GM18867 (cell line): ENCODE measurements around the gene ATG2B.

Experiments used
- ATAC-seq: cut with Tn5 transposase; IDR thresholded peaks from one replicate; pipeline ENCODE4 v1.9.1; 2021; ENCODE audit warnings: mild to moderate bottlenecking, moderate library complexity; ENCODE audit not compliant: unreplicated experiment

Gene ATG2B

DNA sequence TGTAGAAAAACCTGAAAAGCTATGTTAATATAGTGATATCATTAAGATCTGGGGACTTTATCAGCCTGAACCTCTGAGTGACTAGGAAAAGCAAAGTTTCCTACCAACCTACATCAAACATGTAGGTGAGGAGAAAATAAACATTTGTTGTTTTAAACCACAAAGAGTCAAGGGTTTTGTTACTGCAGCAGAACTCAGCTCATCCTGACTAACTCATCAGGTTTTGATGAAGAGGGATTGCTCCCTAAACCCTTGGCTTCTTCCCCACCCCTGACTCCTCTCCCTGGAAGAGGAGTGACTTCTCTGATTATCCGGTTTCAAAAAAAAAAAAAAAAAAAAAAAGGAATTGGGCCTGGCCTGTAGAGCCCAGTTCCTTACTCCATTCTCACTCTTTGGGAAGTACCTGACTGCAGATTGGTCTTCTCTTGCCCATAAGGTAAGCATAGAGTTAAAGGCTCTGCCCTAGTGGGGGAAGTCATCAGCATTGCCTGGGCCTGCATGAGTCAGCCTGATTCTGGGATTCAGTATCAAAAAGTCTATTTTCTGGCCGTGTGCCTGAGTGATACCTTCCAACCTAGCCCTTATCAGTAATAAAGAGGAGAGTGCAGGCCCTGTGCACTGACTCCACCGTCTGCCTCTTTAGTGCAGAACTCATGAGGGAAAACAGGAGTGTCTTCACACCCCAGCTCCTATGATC is 90.2 kb downstream of the ATG2B start:
- no peak for ATAC-seq

DNA sequence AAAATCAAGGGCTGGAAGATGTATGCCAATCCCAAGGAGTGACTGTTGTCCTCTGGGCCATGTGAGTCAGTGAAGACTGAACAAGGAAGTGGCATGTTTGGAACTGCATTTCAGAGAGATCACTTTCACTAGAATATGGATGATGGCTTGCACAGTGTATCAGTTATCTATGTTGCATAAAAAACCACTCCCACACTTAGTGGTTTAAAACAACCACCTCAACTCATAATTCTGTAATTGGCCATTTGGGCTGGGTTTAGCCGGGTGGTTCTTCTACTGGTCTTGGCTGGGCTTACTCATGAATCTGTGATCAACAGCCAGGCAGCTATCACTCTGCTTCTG is 91.7 kb downstream of the ATG2B start:
- ATAC-seq: no peak

GRCh38 chr14:96270565-96271420 is 92.3 kb downstream of the ATG2B start:
- no peak for ATAC-seq

GRCh38 chr14:96269359-96269710 is 93.8 kb downstream of the ATG2B start:
- ATAC-seq: no peak

- ATAC-seq: no peak
Measured at GRCh38 chr14:96268431-96269358, 94.4 kb downstream of the ATG2B start.

DNA sequence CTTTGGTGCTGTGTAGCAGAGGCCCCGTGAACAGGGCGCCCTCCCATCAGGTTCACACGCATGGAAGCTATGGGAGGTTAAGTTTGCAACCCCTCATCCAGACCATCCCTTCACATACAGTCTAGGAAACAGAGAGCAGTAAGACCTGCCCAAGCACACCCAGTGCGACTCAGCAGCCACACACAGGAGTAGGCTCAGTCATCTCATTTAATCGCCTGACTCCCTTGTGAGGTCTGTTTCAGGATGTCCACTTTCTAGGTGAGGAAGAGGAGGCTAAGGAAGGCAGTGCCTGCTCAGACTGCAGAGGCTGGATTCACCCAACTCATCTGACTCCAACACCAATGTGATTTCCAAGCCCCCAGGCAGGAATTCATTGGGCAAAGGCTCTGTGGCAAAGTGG is 95.2 kb downstream of the ATG2B start:
- ATAC-seq: no peak

GRCh38 chr14:96267336-96267735 is 95.8 kb downstream of the ATG2B start:
- no peak for ATAC-seq

GRCh38 chr14:96265383-96266095 is 97.6 kb downstream of the ATG2B start:
- ATAC-seq: no peak

DNA sequence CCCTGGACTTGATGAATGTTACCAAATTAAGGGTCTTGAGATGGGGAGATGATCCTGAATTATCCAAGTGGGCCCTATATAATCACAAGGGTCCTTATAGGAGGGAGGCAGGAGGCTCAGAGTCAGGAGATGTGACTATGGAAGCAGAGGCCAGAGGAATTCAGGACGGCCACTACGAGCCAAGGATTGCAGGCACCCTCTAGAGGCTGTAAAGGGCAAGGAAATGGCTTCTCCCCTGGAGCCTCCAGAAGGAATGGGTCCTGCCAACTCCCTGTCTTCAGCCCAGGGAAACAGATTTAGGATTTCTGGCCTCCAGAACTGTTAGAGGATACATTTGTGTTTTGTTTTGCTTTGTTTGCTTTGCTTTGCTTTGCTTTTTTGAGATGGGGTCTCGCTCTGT is 98.3 kb downstream of the ATG2B start:
- ATAC-seq: no peak

DNA sequence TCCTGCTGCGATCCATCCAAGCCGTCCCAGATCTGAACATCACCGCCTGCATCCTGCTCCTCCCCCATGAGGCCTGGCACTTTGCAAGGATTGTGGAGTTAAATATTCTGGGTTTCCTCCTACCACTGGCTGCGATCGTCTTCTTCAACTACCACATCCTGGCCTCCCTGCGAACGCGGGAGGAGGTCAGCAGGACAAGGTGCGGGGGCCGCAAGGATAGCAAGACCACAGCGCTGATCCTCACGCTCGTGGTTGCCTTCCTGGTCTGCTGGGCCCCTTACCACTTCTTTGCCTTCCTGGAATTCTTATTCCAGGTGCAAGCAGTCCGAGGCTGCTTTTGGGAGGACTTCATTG is 99.0 kb downstream of the ATG2B start:
- ATAC-seq: no peak

DNA sequence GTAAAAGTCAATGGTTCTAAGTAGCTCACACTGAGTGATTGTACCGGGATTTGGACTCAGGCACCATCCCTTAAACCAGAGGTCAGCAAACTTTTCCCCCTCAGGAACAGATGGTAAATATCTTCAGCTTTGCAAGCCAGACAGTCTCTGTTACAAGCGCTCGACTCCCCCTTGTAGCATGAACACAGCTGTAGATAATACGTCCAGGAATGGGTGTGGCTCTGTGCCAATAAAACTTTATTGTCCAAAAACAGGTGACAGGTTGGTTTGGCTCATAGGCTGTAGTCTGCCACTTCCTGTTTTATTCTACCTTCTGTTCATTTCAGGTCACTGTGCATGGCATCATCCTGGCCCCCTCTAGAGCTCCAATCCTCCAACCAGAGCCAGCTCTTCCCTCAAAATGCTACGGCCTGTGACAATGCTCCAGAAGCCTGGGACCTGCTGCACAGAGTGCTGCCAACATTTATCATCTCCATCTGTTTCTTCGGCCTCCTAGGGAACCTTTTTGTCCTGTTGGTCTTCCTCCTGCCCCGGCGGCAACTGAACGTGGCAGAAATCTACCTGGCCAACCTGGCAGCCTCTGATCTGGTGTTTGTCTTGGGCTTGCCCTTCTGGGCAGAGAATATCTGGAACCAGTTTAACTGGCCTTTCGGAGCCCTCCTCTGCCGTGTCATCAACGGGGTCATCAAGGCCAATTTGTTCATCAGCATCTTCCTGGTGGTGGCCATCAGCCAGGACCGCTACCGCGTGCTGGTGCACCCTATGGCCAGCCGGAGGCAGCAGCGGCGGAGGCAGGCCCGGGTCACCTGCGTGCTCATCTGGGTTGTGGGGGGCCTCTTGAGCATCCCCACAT is 99.6 kb downstream of the ATG2B start:
- no peak for ATAC-seq

DNA sequence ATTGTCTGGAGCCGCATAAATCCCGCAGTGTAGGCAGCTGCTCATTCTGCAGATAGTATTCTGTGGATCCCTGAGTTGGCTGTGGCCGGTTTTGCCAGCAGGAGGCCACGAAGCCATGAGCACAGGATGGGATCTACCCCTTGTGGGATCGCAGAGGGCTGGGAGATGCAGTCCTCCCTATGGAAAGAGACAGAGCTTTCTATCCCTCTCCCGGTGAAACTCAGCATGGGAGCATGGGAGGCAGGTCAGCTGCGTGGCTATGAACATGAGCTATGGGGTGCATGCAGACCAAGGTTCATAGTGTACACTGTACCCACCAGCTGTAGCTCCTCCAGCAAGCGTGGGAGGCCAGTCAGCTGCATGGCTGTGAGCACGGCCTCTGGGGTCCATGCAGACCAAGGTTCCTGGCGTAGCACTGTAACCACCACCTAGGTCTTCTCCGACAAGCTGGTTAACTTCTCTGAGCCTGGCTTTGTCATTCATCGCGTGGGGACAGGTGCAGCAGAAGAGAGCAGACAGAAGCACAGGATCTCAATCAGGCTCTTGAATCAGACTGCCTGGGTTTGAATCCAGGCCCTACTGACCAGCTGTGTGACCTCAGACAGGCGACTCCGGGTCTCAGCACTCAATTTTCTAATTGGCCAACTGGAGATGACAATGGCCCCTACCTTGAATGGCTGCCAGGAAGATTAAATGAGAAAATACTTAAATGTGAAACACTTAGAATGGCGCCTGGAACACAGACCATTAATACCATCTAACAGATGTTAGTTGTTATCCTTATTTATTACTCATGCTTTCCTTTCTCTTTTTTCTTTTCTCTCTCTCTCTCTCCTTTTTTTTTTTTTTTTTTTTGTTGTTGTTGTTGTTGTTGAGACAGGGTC is 101.1 kb downstream of the ATG2B start:
- ATAC-seq: no peak

DNA sequence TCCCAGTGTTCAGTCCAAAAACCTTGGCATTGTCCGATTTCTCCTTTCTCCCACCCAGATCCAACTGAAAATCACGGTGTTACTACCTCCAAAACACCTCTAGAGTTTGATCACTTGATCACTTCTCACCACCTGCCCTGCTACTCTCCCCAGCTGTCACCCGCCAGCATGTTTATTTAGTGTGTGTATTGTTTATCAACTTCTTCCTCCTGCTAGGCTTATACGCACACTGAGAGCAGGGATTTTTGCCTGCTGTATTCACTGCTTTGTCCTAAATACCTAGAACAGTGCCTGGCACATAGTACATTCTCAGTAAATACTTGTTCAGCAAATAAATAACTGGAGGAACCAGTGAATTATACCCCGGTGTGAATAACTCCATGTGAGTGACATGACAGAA is 102.1 kb downstream of the ATG2B start:
- ATAC-seq: no peak

- ATAC-seq: no peak
Measured at GRCh38 chr14:96260341-96260821, 102.8 kb downstream of the ATG2B start.

DNA sequence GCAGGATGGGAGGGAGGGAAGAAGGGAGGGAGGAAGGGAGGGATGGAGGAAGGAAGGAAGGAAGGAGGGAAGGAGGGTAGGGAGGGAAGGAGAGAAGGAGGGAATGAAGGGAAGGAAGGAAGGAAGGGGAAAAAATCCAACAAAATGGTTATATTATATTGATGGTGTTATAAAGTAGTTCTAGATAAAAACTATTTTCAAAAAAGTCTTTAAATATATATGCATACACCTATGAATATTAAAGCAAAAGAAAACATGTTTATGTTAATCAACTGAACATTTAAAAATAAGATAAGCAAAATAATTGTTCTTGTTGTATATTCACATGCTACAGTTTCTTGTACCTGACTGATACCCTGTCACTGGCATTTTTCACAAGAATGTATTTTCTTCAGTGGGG is 105.2 kb downstream of the ATG2B start:
- no peak for ATAC-seq

DNA sequence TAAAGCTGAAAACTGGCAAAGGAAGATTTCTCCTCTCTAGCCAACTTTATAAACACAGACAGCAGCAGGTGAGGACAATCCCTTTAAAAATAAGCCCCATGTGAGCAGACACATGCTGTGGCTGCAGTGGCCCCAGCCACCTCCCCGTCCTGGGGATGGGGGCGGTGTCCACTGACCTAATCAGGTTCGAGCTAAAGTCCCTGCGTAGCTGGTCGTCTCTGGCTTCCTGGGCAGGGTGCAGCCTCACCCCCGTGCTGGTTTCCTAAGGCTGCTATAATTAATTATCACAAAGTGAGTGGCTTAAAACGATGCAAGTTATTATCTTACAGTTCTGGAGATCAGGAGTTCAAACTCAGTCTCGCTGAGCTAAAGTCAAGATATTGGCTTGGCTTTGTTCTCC is 106.1 kb downstream of the ATG2B start:
- ATAC-seq: no peak

GRCh38 chr14:96256407-96256806 is 106.7 kb downstream of the ATG2B start:
- no peak for ATAC-seq

DNA sequence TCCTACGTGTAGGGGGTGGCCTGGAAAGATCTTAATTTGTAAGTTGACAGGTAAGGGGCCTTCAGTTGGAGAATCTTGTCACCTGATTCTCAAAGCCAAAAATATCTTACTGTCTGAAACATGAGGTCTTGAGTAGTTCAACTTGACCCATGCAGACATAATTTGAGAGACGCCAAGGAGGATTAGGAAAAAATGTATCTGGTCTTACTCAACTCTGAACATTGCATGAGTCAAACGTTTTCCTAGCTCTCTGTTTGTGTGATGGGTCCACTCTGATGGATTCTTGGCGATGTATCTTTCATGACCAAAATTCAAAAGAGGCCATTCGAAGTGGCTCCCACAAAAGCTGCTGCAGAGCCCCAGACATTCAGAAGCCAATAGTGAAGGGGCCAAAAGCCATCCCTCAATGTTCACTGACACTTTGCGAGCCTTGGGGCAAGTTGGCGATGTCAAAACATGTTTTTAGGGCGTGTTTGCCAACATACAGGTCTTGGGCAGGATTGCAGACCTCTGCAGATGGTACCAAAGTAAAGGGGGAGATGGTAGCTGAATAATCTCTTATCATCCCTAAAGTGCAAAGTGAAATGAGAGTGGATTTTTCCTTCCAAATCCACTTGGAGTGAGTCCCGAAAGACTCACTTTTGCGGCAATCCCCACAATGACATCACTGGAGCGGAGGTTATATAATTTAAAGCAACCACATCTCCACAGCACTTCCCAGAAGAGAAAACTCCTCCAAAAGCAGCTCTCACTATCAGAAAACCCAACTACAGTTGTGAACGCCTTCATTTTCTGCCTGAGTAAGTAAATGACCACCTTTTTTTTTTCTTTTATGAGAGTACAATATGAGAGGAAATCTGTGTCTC is 107.4 kb downstream of the ATG2B start, which contains the start of gene BDKRB1:
TSS of gene BDKRB1 (plus strand) at position 710 of the 866 bp plus-strand sequence. CDS start 7,473 bp downstream, outside the sequence.
- no peak for ATAC-seq
